Stimulated activated naive CD8-positive, alpha-beta T cell treated with anti-CD3 and anti-CD28 coated beads, Interleukin-15, Interleukin-2, amounts not matched to agents 100 U/mL and 50 U/mL, for 24 hours (primary cell): Measurements from ENCODE around the gene PCBD1.

Experiments used
- ATAC-seq: fragments of 150-1000 bp; cut with Tn5 transposase; one replicate; pipeline ENCODE4 v1.10.0; 2021
- DNase-seq: peaks from one replicate; pipeline ENCODE4 v3.0.0; 2021

Gene PCBD1

DNA sequence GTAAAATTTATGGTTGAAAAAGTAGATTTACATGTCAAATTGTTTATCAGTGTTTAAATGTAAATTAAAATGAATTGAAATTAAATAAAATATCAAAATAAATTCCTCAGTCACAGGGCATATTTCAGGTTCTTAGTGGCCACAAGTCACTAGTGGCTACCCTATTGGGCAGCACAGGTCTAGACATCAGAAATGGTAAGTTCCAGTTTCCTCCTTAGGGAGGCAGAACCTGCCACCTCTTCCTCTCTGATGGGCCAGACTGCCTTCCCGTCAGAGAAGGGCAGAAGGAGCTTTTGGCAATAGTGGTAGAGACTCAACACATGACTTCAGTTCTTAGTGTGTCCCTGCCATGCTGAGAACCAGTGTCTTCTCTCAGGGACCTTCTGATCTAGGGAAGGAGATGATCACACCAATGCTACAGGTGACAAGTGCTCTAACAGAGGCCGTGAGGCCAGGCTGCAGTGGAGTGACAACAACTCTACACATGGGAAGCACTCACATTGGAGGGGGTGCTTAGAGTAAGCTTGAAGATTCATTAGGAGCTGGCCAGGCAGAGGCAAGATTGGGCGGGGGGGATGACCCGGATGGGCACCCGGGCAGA is 14.4 kb upstream of the PCBD1 start:
- ATAC-seq (no peak), DNase-seq (no peak)

GRCh38 chr10:70901276-70901878 is 13.0 kb upstream of the PCBD1 start:
- no peak for ATAC-seq
- DNase-seq = no peak

- DNase-seq = no peak
- ATAC-seq = no peak
These were observed 10.7 kb upstream of the PCBD1 start for GRCh38 chr10:70899096-70899495.

DNA sequence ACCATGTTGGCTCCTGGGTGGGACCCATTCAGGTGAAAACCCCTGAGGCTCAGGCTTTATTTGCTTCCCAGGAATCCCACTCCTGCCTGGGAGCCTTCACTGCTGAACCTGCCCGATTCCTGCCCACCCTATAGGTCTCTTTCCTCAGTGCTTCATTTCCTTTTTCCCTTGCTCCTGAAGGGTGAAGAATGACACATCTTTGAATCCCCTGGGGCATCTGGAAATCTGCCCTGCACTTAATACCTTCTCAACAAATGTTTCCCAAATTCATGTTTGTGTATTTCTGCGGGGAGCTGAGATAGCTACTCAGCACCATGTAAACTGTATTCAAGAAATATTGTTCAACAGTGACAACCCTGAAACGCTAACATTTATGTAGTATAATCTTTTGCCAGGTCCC is 10.3 kb upstream of the PCBD1 start:
- ATAC-seq (no peak), DNase-seq (no peak)

GRCh38 chr10:70896551-70896950 is 8.2 kb upstream of the PCBD1 start:
- DNase-seq (no peak), ATAC-seq (no peak)

DNA sequence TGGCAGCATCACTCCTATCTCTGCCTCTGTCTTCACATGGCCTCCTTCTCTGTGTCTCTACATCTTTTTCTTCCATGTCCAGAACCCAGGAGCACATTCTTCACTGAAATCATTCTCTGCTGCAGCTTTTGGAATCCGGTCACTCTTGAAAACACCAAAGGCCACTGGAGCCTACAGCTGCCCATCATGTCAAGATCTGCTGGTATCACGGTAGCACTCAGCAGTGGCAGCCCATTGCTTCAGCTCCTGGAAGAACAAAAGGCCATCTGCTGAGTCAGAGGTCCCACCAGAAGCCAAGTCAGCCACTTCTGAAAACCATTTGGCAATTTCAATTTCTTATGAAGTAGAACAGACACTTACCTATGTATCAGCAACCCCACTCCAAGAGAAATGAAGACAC is 6.1 kb upstream of the PCBD1 start:
- no peak for ATAC-seq
- DNase-seq = no peak

DNA sequence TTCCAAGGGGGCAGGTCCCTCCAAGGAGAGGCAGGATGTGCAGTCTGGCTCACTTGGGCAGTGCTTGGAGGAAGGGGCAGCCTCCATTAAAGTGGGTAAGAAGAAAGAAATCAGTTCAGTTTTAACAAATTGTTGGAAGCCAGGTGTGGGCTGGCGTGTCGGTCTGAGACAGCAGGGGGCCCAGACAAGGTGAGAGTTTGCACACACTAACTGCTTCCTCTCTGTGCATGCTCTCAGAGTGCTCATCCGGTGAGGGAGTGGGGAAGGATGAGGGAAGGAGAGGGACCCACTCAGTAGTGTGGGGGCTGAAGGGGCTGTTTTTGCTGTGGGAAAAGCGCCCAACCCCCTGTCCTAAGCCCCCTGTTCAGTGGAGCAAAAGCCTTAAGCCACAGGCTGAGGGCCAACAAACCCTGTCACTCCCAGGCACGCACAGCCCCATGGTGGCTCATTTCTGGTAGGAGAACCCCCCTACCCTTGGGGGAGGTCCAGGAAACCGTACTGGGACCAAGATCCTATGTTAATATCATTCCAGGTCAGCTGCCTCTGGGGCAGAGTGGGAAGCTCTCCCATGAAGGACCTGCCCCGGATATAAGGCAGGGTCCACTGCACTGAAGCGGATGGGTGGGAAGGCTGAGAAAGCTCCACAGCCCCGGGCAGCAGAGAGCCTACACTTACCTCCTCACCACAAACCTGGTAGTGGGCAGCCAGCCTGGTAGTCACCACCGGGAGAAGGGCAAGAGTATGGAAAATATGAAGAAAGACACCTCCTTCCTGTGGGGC is 5.1 kb upstream of the PCBD1 start:
- DNase-seq (no peak), ATAC-seq (no peak)

GRCh38 chr10:70892631-70893030 is 4.3 kb upstream of the PCBD1 start:
- ATAC-seq = no peak
- DNase-seq = no peak

DNA sequence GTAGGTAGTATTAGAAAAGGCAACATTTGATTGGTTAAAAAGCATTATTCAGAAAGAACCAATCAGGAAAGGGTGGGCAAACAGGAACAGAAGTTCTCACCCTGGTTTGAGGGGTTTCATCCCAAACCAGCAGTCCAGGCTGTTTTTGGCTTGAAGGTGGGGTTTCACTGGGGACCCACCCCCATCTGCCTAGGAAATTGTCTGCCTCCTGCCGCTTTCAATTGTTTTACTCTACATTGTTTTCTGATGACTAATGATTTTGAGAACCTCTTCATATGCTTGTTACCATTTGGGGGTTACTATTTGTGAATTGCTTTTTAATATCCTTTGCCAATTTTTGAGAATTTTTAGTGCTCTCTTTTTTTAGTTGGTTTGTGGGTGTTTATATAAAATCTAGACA is 3.3 kb upstream of the PCBD1 start:
- DNase-seq (no peak), ATAC-seq (no peak)

GRCh38 chr10:70890917-70891431 is 2.6 kb upstream of the PCBD1 start:
- ATAC-seq (no peak), DNase-seq (no peak)

DNA sequence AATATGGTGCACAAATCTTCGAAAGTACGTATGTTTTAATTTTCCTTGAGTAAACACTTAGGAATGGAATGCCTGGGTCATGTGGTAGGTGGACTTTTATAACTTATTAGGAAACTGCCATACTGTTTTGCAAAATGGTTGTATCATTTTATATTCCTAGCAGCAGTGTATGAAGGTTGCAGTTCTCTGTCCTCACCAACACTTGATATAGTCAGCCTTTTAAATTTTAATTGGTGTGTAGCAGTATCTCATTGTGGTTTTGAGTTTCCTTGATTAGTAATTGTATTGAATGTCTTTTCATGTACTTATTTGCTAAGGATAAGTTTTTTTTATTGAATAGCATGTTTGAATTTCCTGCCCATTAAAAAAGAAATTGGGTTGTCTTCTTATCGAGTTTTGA is 926 bp upstream of the PCBD1 start:
- no peak for ATAC-seq

DNA sequence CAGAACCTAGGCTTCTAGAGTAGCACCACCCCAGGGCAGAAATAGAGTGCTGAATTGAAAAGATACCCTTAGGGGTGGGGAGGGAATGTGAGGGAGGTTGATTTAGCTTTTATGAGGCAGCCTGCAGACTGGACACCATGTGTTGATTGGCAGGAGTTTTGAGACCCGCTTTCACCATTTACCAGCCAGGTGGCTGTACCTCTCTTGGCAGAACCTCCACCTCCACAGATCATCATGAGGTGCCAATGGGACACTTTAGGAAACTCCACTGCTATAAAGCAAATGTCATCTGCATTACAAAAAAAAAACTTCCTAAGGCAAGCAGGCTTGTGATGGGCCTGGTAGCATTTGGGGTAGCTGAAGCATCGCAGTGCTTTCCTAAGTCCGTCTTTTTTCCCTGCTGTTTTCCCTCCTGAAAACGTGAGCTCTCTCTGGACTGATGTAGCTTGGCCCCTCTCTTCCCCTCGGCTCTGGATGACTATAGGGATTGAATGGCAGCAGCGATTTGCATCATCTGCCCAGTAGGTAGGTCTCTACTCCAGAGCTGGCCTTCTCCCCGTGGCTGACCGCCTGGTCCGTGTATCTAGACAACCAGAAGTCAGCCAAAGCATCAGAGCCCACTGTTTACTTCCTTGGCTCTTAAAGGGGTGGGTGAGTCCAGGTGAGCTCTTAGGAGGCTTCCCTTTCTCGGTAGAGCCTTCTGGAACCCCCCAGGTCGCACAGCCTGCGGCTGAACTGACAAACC is 1.3 kb downstream of the PCBD1 start:
- no peak for DNase-seq

More for the DNA sequence above, 926 bp upstream of the PCBD1 start:
- no peak for DNase-seq

DNA sequence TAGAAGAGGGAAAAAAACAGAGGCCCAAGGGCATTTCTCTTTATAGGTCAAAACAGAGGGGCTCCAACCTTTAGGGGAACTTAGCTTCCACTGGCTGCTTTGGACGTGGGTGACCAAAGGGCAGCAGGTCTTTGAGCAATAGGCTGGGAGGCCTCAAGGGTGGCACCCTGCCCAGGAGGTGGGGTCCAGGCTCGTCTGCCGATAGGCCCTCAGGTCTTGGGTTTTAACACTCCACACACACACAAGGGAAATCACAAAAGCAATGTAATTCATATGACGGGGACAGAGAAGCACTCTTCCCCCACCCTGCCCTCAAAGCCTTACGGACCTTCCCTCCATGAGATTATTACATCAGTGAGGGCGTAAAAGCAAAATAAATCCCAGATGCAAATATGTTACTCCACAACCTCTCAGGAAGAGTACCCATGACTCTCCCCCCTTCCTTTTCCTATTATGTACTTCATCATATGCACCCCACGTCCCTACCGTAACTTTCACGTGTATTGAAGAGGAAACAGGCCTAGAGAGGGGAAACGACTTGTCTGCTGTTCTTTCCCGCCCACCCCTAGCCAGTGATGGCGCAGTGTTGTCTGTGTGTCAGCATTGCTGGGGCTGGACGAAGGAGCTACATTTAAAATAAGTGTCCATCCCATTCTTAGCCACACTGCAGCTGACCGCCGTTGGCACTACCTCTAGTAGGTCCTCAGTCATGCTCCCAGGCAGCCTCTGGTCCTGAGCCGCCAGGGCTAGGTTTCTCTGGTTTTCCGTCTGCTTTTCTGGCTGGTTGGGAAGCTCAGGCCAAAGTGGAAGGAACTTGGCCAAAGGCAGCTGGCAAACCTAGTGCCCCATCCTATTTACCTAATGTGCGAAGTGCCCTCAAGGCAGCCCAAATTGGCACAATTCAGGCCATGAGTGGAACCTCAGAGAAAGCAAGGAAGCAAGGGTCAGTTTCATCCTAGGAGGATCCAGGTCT is 2.1 kb downstream of the PCBD1 start:
- DNase-seq (no peak), ATAC-seq (no peak)

More for the DNA sequence above, 1.3 kb downstream of the PCBD1 start:
- ATAC-seq = no peak

DNA sequence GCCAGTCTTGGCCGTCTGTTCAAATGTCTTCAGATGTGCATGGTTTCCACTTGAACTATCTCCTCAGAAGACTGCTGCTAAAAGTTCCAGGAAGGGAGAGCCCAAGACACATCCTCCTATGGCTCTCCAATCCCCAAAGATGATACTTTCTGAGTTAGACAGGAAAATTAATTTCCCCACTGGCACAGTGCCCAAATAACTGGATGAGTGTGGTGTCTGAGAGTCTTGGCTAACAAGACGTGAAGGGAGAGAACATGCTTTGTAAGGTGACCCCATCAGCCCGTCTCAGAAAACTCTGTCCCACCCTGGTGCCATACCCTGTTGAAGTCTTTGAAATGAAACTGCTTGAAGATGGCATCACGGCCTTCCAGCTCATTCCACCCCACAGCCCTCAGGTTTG is 2.9 kb downstream of the PCBD1 start:
- no peak for DNase-seq
- no peak for ATAC-seq

DNA sequence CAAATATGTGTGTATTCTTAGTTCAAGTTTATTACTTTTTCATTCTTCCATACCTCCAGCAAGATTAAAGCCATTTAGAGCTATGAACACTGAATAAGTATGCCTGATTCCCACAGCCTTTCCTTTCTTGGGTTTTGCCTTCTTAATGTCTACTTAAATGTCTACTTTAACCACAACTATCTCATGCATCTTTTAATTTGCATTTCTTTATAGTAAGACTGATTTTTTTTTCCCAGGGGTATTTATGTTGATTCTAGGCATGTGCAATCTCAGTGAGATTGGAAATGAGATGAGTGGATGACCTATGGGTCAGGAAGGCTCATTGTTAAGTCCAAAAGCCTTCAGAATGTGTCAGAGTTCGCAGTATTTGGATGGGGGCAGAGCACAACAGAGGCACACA is 3.6 kb downstream of the PCBD1 start:
- no peak for ATAC-seq
- DNase-seq = no peak

- peak; percentile 79 for ATAC-seq
- peak; percentile 77 for DNase-seq
These were observed 8.3 kb downstream of the PCBD1 start for GRCh38 chr10:70880077-70880534.

GRCh38 chr10:70879207-70879606 is 9.2 kb downstream of the PCBD1 start:
- ATAC-seq (no peak), DNase-seq (no peak)

DNA sequence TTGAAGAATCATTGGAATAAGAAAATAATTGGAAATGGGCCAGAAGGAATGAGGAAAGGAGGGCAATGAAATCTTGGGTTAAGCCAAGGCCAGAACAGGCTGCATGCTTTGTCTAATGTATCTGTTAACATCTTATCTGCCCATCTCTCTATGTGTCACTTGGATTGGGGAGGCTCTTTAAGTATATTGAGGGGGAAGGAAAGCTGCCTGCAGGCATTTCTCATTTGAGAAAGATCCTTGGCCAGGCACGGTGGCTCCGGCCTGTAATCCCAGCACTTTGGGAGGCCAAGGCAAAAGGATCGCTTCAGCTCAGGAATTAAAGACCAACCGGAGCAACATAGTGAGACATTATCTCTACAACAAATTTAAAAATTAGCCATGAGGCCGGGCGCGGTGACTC is 14.3 kb downstream of the PCBD1 start:
- ATAC-seq = no peak

DNA sequence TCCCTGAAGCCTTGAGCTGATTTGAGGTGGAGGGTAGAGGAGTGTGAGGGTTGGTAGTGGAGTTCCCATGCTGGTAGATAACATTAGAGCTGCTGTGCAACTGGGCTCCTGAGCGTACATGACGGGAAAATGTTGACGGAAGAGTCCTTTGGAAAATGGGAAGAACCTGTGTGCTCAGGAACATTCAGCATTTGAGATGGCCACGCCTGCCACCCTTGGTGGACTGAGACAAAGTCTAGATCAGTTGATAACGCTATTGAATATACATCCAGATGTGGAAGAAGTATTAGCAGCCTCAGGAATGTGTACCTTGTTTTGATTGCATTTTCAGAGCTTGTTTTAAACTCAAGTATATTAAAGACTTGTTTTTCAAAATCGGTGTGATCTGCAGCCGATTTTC is 16.1 kb downstream of the PCBD1 start:
- ATAC-seq (no peak), DNase-seq (no peak)

More for the DNA sequence above, 14.3 kb downstream of the PCBD1 start:
- no peak for DNase-seq

DNA sequence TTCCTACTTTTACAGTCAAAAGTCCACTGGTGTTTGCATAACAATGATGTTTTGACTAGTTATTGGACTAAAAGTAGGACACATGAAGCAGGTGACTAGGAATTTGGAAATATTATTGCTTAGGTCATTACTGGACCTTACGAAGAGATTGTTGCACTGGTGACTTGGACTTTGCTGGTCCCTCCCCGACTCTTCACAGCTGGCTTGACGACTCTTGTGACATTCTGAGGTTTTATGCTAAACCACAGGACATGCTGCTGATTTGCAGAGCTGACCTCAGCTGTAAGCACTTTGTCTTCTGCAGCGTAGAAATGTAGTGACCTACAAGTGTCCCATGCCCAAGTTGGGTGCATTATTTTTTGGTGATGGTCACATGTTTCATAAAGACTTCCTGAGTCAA is 21.9 kb downstream of the PCBD1 start:
- DNase-seq = no peak
- ATAC-seq = no peak

DNA sequence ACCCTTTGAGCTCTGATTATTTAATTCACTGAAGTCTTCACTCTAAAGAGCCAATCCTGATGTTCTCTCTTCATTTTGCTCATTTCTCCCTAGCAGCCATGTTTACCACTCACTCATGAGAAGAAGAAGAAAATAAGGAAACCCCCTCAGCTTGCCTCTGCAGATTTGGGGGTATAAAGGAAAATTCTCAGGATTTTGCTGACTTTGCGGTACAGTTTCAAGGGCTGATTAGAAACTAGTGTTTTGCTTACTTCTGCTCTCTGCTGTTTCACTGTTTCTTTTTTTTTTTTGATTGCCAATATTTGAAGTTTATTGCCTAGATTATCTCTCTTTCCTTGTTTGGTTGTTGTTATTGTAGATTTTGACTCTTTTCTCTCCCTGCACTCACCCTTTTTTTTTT is 23.4 kb downstream of the PCBD1 start:
- DNase-seq = no peak
- ATAC-seq = no peak
